Suppressor macrophage (primary cell): Measurements from ENCODE around the gene DPYD.

ENCODE experiments used
- DNase-seq, 4 experiments: peaks; one replicate each; pipeline ENCODE4 v3.0.0-alpha.2; 2020 to 2022
- total RNA-seq, 17 experiments: gene quantifications; one replicate each; lab custom pipeline; 2026; ENCODE audit warnings: mixed read lengths in 6 of 17, inconsistent platforms in 3 of 17; lab: John Stamatoyannopoulos, UW

Gene DPYD
- total RNA-seq: 137 to 331 (median 231) reads per million in 17 experiments

GRCh38 chr1:97920832-97921571, at the start of gene DPYD:
Gene DPYD, minus strand, starts transcription at chr1:97921034. Its CDS starts 112 bp downstream, at chr1:97920922.
- peak; percentile 91 to 97 (median 95) for DNase-seq

GRCh38 chr1:97960470-97960869, 39.6 kb upstream of the DPYD start:
- no peak for DNase-seq

- DNase-seq: no peak
Measured at GRCh38 chr1:97947695-97948094, 26.9 kb upstream of the DPYD start.

GRCh38 chr1:97943354-97943753, 22.5 kb upstream of the DPYD start:
- no peak for DNase-seq

- DNase-seq: no peak
Measured at GRCh38 chr1:97942161-97943123, 21.6 kb upstream of the DPYD start.

- DNase-seq: peak; percentile 30 to 64 (median 50)
Measured at GRCh38 chr1:97938285-97938642, 17.4 kb upstream of the DPYD start.

- DNase-seq: no peak
Measured at GRCh38 chr1:97936976-97937375, 16.1 kb upstream of the DPYD start.

GRCh38 chr1:97934491-97934890, 13.7 kb upstream of the DPYD start:
- DNase-seq: no peak

GRCh38 chr1:97929874-97930851, 9.3 kb upstream of the DPYD start:
- DNase-seq: no peak

GRCh38 chr1:97926017-97926708, 5.3 kb upstream of the DPYD start:
- no peak for DNase-seq

GRCh38 chr1:97925151-97925550, 4.3 kb upstream of the DPYD start:
- no peak for DNase-seq

- DNase-seq: no peak
Measured at GRCh38 chr1:97923811-97924210, 3.0 kb upstream of the DPYD start.

GRCh38 chr1:97920276-97920831, 480 bp downstream of the DPYD start:
- peak; percentile 53 to 81 (median 73) for DNase-seq

GRCh38 chr1:97919585-97920261, 1.1 kb downstream of the DPYD start:
- peak in 3 of 4 experiments; percentile 17 to 47 (median 38) for DNase-seq

- no peak for DNase-seq
Measured at GRCh38 chr1:97918961-97919360, 1.9 kb downstream of the DPYD start.

- DNase-seq: no peak
Measured at GRCh38 chr1:97913506-97914139, 7.2 kb downstream of the DPYD start.

GRCh38 chr1:97911266-97912215, 9.3 kb downstream of the DPYD start:
- peak in 3 of 4 experiments; percentile 9 to 38 (median 34) for DNase-seq

- DNase-seq: peak in 3 of 4 experiments; percentile 24 to 64 (median 60)
Measured at GRCh38 chr1:97909266-97909665, 11.6 kb downstream of the DPYD start.

GRCh38 chr1:97907886-97908285, 12.9 kb downstream of the DPYD start:
- DNase-seq: peak; percentile 38 to 58 (median 49)
